NCI-H187 treated with DMSO at 0.1 percent for 48 hours (cell line): ENCODE results near the gene AWAT2.
"Not testable (repeated sequence)": the region's sequence is repeated elsewhere in the genome, so short reads cannot be mapped to it uniquely, and the experiment has no call there.

Experiments
- DNase-seq: peaks from one replicate; lab custom pipeline; 2025; lab: John Stamatoyannopoulos, UW

The AWAT2 gene

DNA sequence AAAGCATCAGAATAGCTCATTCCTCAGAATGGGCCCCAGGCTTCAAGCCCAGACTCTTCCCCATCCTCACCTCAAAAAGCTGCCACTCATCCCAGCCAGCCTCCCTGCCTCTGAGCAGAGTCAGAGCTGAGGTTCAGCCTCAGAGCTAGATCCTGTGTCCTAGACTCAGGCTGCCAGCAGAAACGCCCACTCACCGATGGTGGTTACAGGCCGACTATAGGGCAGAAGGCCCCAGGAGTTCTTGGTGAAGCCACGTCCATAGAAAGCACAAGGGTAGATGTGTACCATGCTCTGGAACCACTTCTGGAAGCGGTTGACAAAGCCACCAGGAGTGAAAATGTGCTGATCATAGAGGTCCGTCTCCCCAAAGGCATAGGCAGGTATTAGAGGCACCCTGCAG is 7.7 kb downstream of the AWAT2 start:
- DNase-seq, result no peak

DNA sequence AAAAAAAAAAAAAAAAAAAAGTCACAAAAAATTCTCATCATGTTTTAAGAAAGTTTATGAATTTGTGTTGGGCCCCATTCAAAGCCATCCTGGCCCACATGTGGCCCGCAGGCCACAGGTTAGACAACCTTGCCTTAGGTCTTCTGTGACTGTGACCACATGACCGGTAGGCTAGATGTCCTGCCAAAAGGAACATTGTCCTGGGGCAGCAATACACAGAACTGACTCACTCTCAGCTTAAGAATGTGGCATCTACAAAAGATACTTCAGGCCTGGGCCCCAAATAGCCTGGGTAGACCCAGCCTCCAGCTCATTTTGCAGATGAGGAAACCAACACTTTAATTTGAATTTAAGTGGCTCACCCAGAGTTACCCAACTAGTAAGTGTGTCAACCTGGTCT is 10.0 kb downstream of the AWAT2 start:
- no peak for DNase-seq

DNA sequence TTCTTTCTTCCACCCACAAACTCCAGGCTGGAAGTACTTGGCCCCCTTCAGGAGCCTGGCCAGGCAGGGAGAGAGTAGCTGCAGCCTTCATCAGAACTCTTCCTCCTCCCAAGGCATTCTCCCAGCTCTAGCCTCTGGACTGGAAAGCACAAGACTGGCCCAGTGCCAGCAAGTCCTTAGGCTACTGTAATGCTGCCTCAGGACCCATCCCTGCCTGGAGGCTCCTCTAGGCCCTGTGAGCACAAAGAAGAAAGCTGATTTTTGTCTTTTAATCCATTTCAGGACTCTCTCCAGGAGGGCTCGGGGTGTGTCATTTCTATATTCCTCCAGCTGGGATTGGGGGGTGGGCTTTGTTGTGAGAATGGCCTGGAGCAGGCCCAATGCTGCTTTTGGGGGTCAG is 10.8 kb downstream of the AWAT2 start:
- DNase-seq, result no peak

DNA sequence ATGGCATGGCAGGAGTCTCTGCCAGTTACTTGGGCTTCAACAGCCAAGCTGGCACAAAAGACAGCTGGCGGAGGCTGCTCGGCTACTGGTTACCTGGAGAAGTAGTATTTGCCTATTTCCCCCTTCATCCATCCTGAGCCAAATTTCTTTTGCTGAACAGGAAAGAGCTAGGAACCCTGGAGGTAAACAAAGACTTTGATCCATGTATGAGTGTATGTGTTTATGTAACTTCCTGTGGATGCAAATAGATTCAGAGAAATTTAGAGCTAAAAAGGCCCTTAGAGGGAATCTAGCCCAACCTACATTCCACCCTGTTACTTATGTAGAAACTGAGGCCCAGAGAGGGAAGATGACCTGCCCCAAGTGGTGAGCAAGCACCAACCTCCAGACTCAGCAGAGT is 11.2 kb downstream of the AWAT2 start:
- DNase-seq, result no peak

DNA sequence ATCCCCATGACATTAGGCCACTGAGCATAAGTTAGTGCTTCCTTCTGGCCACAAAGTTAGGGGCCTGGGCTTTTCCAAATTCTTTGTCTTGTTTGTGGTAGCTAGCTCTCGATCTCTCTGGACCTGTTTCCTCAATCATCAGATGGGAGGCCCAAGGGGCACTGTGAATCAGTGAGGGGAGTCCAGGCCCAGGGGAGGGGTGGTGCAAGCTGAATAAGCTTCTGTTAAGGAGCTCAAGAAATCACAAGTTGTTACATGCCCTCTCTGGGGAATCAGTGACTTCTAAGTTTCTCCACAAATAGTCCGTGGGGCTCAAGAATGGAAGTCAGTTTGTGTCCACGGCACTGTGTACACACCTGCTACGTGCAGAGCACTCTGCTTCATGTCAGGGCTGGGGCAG is 15.1 kb downstream of the AWAT2 start:
- DNase-seq, result no peak

DNA sequence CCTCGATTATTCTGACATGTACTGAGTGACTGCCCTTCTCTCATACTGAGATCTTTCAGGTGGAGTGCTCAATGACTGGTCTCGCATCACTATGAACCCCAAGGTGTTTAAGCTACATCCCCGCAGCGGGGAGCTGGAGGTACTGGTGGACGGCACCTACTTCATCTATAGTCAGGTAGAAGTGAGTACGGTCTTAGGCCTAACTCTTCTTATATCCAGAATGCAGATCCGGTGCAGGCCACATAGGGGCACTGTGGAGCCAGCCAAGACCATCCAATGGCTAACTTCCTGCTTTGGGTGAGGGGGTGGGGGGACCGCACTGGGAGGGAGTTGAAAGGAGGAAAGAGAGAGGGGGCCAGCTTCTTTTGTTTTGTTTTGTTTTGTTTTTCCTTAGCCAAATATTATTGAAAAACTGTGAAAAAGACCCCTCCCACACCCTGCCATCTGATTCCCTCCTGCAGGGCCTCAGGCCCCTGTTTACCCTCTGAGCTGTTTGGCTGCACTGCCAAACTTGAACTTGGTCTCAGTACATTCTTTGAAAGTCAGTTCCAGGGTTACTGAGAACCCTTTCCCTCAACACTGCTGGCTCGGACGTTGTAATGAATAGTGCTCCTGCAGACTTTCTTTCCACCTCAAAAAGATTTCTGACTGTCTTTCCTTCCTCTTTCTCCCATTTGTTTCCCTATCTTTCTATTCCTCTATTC is 16.2 kb downstream of the AWAT2 start:
- DNase-seq, result no peak

DNA sequence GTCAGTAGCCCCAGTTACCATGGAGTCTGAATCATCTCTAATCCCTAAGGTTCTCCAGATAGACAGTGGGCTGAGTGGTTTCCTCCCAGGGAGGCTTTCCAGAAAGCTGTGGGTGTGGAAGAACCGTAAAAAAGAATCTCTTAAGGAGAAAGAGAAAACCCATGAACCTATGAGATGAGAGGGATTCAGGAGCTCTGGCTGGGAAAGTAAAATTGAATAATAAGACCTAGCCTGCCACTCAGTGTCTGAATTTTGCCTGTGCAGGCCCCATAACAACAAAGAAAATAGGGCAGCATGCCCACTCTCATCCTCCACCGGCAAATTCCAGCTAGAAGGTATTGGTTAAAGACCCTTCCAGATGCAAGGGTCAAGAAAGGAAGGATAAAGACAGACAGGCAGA is 16.9 kb downstream of the AWAT2 start:
- DNase-seq, result no peak

DNA sequence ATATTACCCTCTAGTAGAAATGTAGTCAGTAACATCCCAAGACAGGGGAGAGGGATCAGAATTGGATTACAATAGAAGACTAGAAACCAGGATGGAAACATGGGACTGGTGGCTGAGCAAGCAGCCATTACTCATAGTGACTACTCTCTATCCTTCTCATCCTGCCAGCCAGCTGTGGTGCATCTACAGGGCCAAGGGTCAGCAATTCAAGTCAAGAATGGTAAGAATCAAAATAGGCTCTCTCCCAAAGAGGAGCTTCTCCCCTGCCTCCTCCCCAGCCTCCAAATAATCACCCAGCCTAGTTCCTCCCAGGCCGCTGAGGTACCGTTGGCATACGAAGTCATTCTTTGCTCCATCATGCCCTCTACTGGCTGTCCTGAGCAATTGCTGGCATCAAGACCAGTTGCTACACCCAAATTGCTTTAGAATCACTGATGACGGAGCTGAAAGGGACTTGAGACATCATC is 19.4 kb downstream of the AWAT2 start:
- DNase-seq, result no peak

DNA sequence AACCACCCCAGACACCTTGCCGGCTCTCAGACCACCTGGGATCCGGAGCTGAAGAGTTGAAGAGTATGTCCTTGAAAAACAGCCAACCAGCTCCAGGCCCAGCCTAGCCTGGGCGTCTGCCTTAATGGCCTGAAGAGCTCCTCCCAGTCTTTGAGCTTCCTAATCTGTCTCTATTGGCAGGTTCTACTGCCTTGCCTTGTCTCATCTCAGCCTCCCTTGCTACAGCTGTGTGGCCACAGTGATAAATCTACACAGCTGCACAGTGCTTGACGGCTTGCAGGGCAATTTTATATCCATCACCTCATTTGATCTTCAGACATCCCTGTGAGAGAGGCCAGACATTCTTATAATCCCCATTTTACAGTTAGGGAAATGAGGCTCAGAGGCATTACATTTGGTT is 19.9 kb downstream of the AWAT2 start:
- no peak for DNase-seq

DNA sequence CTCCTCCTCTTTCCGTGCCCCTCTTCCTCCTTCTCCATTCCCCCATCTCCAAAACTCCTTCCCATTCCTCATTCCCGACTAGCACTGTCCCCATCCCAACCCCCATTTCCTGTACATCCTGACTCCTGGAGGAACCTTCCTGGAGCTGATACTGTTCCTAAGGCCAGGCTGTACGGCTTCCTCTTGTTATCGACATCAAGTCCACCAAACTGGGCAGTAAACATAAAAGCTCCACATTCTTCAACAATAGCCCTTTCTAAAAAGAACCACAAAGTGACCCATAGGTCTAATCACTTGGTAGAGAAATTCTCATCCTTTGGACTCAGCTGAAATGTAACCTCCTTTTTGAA is 22.9 kb downstream of the AWAT2 start:
- DNase-seq, result no peak

DNA sequence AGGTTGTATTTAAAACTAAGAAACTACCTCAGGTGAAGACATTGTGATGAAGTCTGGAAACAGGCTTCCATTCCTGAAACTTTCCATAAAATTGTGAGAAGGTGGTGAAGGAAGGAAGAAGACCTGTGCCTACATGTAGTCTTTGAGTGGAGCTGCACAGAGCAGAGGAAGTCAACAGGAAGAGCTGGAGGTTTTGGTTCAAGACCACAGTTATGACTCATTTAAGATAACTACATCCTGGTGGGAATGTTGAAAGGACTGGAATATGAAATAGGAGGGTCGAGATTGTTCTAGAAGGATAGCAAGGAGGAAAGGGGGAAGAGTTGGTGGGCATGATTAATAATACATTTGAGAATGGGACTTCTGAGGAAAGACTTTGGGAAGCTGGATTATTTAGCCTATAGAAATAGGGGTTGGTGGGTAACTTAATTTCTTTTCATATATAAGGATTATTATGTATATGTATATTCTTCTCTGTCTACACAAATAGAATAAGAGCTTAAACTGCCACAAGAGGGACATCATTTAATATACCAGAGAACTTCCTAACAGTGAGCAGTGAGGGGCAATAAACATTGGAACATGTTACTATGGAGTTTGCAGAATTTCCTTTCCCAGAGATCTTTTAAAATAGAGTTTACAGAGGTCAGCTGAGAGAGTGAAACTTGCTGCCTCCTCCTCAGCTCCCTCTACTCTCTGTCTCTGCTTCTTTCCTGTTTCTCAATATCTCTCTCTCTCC is 23.5 kb downstream of the AWAT2 start:
- no peak for DNase-seq

DNA sequence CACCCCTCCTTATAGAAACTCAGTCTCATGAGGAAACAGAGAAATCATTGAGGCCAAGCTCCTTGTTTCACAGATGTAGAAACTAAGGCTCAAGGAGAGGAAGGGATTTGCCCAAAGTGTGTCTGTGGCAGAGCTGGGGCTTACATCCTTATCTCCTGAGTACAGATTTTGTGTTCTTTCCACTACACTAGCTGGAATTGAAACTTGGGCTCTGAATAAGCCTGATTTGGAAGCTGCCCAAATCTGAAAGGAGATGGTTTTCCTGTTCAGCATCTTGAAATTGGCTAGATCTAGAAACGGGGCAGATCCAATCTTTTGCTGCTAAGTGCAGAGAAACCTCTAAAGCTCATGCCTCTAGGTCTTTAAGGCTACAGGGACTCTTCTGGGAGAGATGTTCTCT is 24.3 kb downstream of the AWAT2 start:
- DNase-seq, result no peak

DNA sequence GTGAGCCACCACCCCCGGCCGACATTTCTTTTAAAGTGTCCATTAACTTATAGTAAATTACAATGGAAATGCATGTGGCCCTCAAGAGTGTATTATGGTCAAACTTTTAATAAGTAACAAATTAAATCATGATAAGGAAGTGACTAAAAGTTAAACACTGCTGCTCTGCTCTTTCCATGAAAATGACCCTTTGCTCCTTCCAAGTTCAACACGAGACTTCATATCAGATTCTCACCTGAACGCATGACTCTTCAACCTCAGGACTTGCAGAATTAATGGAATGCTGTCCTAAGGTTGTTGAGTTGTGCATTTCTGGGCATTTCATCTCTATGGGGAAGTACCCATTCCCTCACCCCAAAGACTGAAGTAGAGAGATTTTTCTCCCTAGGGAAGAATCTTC is 27.1 kb downstream of the AWAT2 start:
- no peak for DNase-seq

DNA sequence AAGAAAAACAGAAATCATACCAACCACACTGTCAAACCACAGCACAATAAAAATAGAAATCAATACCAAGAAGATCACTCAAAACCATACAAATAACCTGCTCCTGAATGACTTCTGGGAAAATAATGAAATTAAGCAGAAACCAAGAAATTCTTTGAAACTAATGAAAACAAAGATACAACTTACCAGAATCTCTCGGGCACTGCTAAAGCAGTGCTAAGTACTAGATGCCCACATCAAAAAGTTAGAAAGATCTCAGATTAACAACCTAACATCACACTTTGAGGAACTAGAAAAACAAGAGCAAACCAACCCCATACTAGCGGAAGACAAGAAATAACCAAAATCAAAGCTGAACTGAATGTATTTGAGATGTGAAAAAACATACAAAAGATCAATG is 33.2 kb downstream of the AWAT2 start:
- no peak for DNase-seq

DNA sequence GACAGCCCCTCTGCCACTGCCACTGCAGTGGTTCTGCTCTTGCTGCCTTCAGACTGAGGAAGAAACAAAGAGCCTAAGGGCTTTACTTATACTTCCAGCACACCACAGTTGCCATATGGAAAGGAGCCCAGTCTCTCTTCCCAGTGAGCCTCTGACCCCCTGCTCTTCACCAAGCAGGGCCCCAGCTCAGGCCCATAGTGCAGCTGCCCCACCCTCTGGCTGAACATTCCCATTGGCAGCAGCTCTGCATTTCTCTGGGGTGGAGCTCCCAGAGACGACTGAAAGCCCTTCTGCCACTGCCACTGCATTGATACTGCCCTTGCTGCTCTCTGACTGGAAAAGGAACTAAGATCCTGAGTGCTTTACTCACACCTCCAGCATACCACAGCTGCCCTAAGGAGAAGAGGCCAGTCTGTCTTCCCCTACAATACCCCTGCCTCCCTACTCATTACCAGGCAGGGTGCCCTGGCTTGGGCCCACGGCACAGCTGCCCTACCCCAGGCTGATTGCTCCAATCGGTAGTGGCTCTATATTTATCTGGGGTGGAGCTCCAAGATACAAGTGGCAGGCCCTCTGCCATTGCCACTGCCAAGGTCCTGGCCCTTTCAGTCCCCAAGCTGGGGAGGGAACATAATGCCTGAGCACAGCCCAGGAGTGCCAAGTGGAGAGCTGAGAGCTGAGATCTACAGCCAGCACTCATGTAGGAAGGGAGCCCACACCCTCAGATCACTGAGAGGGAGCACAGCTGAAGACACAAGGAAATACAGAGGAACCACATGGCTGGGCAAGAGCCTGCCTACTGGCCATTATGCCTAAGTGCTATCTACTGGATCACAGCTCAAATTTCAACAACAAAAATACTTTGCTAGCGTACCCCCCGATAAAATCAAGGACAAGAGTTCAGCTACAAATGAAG is 36.0 kb downstream of the AWAT2 start:
- no peak for DNase-seq

DNA sequence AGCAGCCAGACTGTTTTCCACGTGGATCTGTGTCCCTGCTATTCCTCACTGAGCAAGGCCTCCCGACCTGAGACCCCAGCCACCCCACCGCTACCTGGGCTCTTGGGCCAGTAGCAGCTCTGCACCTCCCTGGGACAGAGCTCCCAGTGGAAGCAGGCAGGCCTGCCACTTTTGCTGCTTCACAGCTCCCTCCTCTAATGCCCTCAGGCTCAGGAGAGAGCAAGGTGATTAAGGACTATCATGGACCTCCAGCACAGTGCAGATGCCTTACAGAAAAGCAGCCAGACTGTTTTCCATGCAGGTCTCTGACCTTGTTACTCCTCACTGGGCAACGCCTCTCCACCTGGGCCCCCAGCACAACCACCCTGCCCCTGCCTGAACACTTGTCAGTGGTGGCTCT is 37.0 kb downstream of the AWAT2 start:
- no peak for DNase-seq

DNA sequence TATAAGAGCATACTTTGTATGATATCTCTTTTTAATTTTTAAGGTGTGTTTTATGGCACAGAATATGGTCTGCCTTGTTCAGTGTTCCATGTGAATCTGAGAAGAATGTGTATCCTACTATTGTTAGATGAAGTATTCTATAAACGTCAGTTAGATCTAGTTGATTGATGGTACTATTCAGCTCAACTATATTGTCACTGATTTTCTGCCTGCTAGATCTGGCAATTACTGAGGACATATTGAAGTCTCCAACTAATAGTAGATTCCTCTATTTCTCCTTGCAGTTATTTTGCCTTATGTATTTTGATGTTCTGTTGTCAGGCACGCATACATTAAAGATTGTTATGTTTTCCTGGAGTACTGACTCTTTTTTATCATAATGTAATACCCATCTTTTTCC is 39.8 kb downstream of the AWAT2 start:
- DNase-seq, result no peak

DNA sequence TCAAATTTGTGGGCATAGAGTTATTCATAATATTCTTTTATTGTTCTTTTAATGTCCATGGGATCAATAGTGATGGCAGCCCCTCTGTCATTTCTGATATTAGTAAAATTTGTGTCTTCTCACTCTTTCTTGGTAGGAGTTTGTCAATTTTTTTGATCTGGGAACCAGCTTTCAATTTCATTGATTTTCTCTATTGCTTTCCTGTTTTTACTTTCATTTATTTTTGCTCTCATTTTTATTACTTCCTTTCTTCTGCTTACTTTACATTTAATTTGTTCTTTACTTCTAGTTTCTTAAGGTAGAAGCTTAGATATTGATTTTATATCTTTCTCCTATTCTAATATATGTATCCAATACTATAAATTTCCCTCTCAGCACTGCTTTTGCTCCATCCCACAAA is 40.7 kb downstream of the AWAT2 start:
- DNase-seq, result no peak

DNA sequence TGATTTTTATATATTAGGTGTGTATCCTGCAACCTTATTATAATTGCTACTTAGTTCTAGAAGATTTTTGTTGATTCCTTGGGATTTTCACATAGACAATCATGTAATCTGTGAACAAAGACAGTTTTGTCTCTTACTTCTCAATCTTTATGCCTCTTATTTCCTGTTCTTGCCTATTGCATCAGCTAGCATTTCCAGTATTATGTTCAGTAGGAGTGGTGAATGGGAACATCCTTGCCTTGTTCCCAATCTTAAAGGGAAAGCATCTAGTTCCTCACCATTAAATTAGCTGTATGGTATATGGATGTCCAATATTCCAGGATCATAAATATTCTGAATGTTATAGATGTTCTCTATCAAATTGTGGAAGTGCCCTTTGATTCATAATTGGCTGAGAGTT is 41.8 kb downstream of the AWAT2 start:
- no peak for DNase-seq

DNA sequence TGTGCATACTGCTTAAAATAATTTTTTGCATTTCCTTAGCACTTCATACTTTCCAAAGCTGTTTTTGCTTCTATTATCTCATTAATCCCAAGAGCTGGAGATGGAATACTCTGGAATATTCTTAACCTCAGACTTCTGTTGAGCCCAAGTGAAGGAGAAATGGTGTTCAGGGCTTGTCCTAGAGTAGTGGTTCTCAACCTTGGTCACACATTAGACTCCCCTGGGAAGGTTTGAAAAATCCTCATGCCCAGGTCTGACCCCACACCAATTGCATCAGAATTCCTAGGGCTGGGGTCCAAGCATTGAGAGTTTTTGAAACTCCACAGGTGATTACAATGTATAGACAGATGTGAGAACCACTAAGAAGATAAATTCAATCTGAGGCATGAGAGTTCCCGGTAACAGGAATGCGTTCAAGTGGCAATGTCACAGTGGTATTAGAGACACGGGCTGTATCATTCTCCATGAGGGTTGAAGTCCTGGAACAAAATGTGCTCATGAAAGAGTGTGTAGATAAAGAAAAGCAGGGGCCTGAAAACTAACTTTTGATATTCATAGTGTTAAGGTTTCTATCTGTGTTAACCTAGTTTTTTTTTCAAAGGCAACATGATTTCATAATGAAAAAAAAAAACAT is 47.9 kb downstream of the AWAT2 start:
- no peak for DNase-seq

DNA sequence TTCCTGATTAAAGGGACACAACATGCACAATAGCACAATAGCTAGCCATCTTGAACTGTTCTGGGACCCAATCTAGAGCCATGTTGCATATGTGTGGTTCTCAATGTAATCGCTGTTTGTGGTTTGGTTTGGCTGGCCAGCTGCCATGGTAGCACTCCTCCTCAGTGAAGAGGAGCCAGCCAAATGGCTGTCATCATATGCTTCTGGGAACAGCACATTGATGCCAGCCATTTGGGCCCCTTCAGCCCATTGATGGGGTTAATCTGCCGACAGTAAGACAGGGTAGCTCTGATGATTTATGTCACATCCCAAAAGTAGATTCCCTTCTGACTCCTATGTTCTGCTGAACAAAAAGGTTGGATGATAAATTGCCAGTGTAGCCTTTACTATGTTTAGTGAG is 48.5 kb downstream of the AWAT2 start:
- no peak for DNase-seq

DNA sequence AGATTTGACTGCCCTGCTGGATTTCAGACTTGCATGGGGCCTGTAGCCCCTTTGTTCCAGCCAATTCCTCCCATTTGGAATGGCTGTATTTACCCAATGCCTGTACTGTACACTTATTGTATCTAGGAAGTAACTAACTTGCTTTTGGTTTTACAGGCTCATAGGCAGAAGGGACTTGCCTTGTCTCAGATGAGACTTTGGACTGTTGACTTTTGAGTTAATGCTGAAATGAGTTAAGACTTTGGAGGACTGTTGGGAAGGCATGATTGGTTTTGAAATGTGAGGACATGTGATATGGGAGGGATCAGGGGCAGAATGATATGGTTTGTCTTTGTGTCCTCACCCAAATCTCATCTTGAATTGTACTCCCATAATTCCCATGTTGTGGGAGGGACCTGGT is 51.4 kb downstream of the AWAT2 start:
- not testable (repeated sequence) for DNase-seq

DNA sequence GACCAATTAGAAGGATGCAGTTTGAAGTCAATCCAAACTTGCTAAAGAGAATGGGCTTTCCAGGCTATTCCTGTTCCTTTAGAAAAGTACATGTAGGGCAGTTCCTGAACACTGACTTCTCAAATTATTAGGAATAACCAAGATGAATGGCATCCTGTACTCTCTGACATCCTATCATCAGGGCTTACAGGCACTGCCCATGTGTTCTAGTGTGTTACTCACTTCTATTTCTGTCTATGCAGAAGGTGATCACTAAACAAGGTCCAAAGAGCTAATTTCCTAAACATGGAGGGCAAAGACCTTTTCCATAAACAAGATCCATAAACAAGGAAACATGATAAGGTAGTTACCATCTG is 53.6 kb downstream of the AWAT2 start:
- DNase-seq, result no peak
